Ishikawa (cell line): ENCODE results near the gene PARD3.

Experiments
- CEBPB ChIP-seq: IDR thresholded peaks from 2 replicates; pipeline ENCODE4 v1.6.1; 2012
- CREB1 ChIP-seq: IDR thresholded peaks from 2 replicates; pipeline ENCODE4 v1.6.1; 2012; ENCODE audit warnings: low read depth
- EP300 ChIP-seq: IDR thresholded peaks from 2 replicates; pipeline ENCODE4 v1.6.1; 2012; ENCODE audit warnings: borderline replicate concordance
- NFIC ChIP-seq: IDR thresholded peaks from 2 replicates; pipeline ENCODE4 v1.6.1; 2012
- RAD21 ChIP-seq: IDR thresholded peaks from 2 replicates; pipeline ENCODE4 v1.6.1; 2012; ENCODE audit warnings: low read depth
- TAF1 ChIP-seq: IDR thresholded peaks from 2 replicates; pipeline ENCODE4 v1.6.1; 2012; ENCODE audit warnings: low read depth, mild to moderate bottlenecking
- TCF12 ChIP-seq: IDR thresholded peaks from 2 replicates; pipeline ENCODE4 v1.6.1; 2012; ENCODE audit warnings: low read depth
- TEAD4 ChIP-seq: IDR thresholded peaks from 2 replicates; pipeline ENCODE4 v1.6.1; 2012
- TF ChIP-seq, protein P1 (sequence below): IDR thresholded peaks from 2 replicates; pipeline ENCODE4 v1.6.1; 2012; ENCODE audit warnings: low read depth, mild to moderate bottlenecking
- TF ChIP-seq, protein P2 (sequence below): IDR thresholded peaks from 2 replicates; pipeline ENCODE4 v1.6.1; 2012
- TF ChIP-seq, protein P3 (sequence below): IDR thresholded peaks from 2 replicates; pipeline ENCODE4 v1.6.1; 2012

DNA sequence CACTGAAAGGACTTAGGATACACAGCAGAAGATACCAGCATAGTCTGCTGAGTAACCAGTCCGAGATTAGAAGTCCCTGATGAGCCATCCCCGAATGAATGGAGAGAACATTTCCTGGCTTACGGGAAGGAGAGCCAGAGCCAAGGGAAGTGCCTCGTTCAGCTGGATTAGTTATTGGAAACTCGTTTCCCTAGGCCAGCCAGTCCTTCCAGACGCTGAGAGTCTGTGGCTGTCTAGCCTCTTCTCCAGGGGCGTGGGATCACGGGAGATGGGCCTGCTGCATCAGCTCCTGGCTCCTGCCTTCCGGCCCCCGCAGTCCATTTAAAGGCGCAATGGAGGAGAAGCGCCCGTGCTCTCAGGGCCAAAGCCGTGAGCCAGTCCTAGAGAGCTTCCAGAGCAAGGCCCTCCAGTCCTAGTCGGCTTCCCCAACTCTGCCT, 712.8 kb downstream of the PARD3 start:
- TF ChIP-seq TEAD4 (no peak), CEBPB (no peak), EP300 (no peak), TAF1 (no peak), RAD21 (no peak), NFIC (no peak), TCF12 (no peak), CREB1 (no peak)
- TF ChIP-seq, protein P1, sequence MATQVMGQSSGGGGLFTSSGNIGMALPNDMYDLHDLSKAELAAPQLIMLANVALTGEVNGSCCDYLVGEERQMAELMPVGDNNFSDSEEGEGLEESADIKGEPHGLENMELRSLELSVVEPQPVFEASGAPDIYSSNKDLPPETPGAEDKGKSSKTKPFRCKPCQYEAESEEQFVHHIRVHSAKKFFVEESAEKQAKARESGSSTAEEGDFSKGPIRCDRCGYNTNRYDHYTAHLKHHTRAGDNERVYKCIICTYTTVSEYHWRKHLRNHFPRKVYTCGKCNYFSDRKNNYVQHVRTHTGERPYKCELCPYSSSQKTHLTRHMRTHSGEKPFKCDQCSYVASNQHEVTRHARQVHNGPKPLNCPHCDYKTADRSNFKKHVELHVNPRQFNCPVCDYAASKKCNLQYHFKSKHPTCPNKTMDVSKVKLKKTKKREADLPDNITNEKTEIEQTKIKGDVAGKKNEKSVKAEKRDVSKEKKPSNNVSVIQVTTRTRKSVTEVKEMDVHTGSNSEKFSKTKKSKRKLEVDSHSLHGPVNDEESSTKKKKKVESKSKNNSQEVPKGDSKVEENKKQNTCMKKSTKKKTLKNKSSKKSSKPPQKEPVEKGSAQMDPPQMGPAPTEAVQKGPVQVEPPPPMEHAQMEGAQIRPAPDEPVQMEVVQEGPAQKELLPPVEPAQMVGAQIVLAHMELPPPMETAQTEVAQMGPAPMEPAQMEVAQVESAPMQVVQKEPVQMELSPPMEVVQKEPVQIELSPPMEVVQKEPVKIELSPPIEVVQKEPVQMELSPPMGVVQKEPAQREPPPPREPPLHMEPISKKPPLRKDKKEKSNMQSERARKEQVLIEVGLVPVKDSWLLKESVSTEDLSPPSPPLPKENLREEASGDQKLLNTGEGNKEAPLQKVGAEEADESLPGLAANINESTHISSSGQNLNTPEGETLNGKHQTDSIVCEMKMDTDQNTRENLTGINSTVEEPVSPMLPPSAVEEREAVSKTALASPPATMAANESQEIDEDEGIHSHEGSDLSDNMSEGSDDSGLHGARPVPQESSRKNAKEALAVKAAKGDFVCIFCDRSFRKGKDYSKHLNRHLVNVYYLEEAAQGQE: no peak
- TF ChIP-seq, protein P2, sequence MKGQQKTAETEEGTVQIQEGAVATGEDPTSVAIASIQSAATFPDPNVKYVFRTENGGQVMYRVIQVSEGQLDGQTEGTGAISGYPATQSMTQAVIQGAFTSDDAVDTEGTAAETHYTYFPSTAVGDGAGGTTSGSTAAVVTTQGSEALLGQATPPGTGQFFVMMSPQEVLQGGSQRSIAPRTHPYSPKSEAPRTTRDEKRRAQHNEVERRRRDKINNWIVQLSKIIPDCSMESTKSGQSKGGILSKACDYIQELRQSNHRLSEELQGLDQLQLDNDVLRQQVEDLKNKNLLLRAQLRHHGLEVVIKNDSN: no peak
- TF ChIP-seq, protein P3, sequence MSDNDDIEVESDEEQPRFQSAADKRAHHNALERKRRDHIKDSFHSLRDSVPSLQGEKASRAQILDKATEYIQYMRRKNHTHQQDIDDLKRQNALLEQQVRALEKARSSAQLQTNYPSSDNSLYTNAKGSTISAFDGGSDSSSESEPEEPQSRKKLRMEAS: no peak
